ENCODE measurements around the gene KLHL13. TPM values are rescaled to one million over a fixed set of nuclear protein-coding genes. Genes with fewer than 3 reads are reported as not detected.

KLHL13 gene
- total RNA-seq, 4 donors from 2014 or later = 1.3 to 1.9 (median 1.6) TPM

DNA sequence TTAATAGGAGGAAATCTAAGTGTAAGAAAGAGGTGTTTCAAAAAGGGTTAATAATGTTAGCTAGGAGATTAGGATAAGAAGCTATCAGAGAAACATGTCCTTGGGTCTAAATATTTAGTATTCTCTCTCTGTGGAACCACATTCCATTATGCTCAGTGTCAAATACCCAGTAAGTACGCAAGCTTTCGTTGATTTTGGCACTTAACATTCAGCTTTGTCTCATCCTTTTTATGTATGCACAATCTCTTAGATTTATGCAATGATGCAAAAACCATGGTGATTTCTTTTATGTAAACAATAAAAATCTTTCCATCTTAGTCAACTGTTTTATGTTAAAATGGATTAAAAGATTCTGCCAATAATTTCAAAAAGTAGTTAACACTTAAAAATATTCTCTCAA lies 129.2 kb downstream of the KLHL13 start:
- TF ChIP-seq, protein P1, sequence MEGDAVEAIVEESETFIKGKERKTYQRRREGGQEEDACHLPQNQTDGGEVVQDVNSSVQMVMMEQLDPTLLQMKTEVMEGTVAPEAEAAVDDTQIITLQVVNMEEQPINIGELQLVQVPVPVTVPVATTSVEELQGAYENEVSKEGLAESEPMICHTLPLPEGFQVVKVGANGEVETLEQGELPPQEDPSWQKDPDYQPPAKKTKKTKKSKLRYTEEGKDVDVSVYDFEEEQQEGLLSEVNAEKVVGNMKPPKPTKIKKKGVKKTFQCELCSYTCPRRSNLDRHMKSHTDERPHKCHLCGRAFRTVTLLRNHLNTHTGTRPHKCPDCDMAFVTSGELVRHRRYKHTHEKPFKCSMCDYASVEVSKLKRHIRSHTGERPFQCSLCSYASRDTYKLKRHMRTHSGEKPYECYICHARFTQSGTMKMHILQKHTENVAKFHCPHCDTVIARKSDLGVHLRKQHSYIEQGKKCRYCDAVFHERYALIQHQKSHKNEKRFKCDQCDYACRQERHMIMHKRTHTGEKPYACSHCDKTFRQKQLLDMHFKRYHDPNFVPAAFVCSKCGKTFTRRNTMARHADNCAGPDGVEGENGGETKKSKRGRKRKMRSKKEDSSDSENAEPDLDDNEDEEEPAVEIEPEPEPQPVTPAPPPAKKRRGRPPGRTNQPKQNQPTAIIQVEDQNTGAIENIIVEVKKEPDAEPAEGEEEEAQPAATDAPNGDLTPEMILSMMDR (IDR thresholded peaks at IDR 0.05; ENCODE audit: low read depth) = no peak

DNA sequence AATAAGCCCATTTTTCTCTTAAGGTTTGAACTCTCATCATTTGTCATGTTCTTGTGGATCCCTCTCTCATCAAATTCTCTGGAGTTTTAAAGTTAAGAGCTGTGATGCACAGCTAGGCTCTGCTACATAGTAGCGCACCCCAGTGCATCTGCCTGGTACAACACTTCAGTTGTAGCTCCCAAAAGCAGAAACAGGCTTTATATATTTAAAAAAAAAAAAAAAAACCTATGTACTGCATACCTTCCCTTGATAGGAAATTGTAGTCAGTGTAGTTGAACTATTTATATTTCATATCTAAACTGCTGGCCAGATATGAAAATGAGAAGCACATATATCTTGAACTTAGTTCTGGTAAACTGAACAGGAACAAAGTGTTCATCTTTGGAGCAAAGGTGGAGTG lies 131.4 kb downstream of the KLHL13 start:
- TF ChIP-seq, protein P1 (IDR thresholded peaks at IDR 0.05; ENCODE audit: low read depth) = no peak

DNA sequence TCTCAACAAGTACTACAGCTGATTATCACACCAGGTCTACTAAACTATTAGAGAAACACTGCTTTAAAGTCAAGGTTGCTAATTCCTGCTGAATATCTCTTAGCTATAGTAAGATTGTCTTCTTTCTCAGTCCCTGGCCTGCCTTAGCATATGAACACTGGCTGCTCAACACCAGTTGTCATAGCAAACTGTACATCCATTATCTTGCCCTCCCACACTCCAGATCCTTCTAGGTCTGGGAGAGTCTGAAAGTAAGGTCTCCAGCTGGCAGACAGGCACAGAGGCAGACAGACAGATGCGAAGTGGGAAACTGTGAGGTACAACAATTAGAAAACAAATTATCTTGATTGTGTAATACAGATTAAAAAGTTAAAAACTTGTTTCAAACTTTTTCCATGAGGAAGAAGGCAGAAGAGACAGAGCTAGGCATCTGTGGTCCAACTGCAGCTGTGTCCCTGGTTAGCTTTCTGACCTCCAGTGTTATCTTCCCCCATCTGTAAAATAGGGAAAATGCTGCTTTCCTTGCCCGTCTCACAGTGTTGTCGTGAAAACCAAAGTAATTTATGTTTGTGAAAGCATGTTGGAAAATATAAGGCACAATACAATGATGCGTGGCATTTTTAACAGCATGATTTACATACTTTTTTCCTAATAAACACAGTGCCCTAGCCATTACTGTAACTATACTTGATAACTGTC lies 133.8 kb downstream of the KLHL13 start:
- TF ChIP-seq, protein P1 (IDR thresholded peaks at IDR 0.05; ENCODE audit: low read depth) = no peak

DNA sequence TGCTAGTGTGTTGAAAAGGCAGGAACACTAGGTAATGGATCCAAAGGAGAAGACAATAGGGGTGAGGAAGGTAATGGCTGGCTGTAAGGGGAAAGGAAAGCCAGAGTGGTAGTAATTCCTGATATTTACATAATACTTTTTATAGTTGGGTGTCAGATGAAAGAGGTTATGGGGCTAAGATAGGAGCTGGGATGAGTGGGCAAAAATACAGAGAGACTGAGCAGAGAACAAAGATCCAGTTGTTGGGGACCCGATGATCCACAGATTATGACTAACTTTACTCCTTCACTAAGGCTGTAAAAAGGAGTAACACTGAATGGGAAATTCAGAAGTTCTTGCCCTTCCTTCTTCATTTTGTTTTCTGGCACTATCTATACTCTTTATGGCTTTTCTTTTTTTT lies 138.2 kb downstream of the KLHL13 start:
- TF ChIP-seq, protein P1 (IDR thresholded peaks at IDR 0.05; ENCODE audit: low read depth) = no peak

DNA sequence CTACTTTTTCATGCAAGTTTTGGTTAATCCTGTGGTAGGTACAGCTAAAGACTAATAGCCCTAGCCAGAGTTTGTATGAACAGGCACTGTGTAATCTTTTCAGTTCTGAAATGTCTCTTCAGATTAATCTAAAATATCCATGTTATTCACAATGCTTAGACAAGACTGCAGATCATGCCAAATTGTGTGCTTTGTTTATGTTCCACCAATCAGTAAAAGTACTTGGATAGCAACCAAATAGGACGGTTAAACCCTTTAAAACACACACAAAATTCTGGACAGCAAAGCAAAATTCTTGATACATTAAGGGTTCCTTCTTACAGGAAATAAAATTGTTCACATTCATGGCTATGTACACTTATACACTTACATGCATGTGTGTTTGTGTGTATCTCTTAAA lies 139.1 kb downstream of the KLHL13 start:
- TF ChIP-seq, protein P1 (IDR thresholded peaks at IDR 0.05; ENCODE audit: low read depth) = no peak

DNA sequence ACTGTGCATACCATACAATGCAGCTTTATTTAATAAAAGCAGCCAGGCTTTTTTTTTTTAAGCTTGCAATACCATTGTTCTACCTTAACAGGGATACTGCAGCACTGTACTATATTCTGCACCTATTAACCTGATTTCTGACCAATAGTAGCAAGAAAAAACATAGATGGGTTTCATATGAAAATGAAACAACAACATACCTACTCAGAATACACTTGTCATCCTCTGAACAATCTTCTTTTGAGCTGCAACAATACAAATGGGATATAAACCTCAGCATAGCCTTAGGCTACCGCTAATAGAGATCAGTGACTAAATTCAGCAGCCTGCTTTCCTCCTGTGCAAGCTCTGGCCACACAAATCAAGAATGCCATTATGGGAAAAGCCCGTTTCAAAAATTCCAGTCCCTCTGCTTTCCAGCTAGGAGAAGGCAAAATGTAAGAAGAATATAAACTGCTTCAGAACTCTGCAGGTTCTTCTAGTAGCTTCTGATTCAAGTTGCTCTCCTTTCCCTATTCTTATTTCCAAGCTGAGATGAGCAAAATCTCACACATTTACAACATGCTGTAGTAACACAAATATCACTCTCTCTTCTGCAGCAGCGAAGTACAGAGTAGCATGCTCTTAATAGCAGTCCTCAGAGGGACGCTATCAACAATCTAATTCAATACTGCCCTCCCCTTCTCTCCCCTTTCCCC lies 143.4 kb downstream of the KLHL13 start:
- TF ChIP-seq, protein P1 (IDR thresholded peaks at IDR 0.05; ENCODE audit: low read depth) = no peak

DNA sequence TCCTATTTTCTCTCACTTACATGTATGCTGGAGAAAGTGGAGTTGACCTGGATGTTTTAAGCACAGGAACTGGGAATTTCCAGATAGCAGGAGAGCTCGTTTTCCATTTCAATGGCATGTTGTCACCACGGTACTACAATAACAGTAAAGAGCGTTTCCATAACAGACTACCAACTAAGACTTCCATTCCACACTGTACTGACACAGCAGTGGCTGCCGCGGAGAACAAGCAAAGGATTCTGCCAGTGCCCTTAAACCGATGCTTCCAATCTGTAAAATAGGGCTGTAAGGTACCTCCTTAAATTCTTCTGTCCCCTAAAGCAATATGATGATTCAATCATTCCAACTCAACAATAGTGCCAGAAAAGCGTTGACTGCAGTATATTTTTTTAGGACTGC lies 143.9 kb downstream of the KLHL13 start:
- TF ChIP-seq, protein P1 (IDR thresholded peaks at IDR 0.05; ENCODE audit: low read depth) = no peak
